Coronary artery (tissue), 2 donors: Measurements from ENCODE around the gene KCNIP1.

ENCODE experiments used
- DNase-seq: peaks from one replicate; pipeline ENCODE4 v3.0.0-alpha.2; 2017; ENCODE audit warnings: low spot score
- H3K27ac ChIP-seq, 2 donors: fragments of 200-600 bp; sonication (generic); one replicate each; pipeline ENCODE4 v1.5.1; 2016 to 2019
- H3K4me3 ChIP-seq: fragments of 200-600 bp; sonication (generic); 2 replicates; pipeline ENCODE4 v1.5.1; 2016; ENCODE audit warnings: mild to moderate bottlenecking, moderate library complexity
- CTCF ChIP-seq: fragments of 200-600 bp; sonication (generic); IDR thresholded peaks from one replicate; pipeline ENCODE4 v1.5.1; 2019; ENCODE audit warnings: antibody characterized with exemption

KCNIP1 gene

GRCh38 chr5:170769246-170769645, 265.4 kb downstream of the KCNIP1 start:
- no peak overlapping the region for H3K4me3 ChIP-seq
- no peak overlapping the region for H3K27ac ChIP-seq
- no peak for TF ChIP-seq CTCF
- no peak for DNase-seq

- Histone ChIP-seq H3K4me3 (no peak overlapping the region), H3K27ac (no peak overlapping the region)
- TF ChIP-seq CTCF: no peak
- DNase-seq: no peak
Observed at GRCh38 chr5:170769898-170770416, 266.1 kb downstream of the KCNIP1 start.

GRCh38 chr5:170771496-170771895, 267.7 kb downstream of the KCNIP1 start:
- no peak for TF ChIP-seq CTCF
- DNase-seq: no peak
- Histone ChIP-seq H3K27ac (no peak overlapping the region), H3K4me3 (no peak overlapping the region)

GRCh38 chr5:170773024-170773985, 269.5 kb downstream of the KCNIP1 start:
- Histone ChIP-seq H3K27ac (no peak overlapping the region), H3K4me3 (no peak overlapping the region)
- no peak for DNase-seq
- no peak for TF ChIP-seq CTCF

- no peak overlapping the region for H3K4me3 ChIP-seq
- no peak for DNase-seq
- no peak for TF ChIP-seq CTCF
- H3K27ac ChIP-seq: no peak overlapping the region
Observed at GRCh38 chr5:170774831-170775230, 271.0 kb downstream of the KCNIP1 start.

- Histone ChIP-seq H3K4me3 (no peak overlapping the region), H3K27ac (no peak overlapping the region)
- TF ChIP-seq CTCF: no peak
- DNase-seq: no peak
Observed at GRCh38 chr5:170781946-170782345, 278.1 kb downstream of the KCNIP1 start.

GRCh38 chr5:170782438-170782837, 278.6 kb downstream of the KCNIP1 start:
- DNase-seq: peak; percentile 31

More at GRCh38 chr5:170782438-170782837, 278.6 kb downstream of the KCNIP1 start:
- TF ChIP-seq CTCF: no peak
- H3K4me3 ChIP-seq: no peak overlapping the region
- H3K27ac ChIP-seq: no peak overlapping the region
